SK-N-MC (cell line): ENCODE results near the gene SELENOH.
A peak's percentile ranks its signal among the peaks of the same experiment; 100 is the strongest.

Experiments
- DNase-seq: peaks from one replicate; pipeline ENCODE4 v3.0.0-alpha.2; 2011; ENCODE audit warnings: low read depth, low spot score
- H3K27ac ChIP-seq: fragments of 200-600 bp; sonication (generic); 2 replicates; pipeline ENCODE4 v1.5.1; 2016; ENCODE audit warnings: mixed run types
- H3K36me3 ChIP-seq: fragments of 200-600 bp; sonication (generic); 2 replicates; pipeline ENCODE4 v1.6.1; 2017; ENCODE audit warnings: antibody characterized with exemption, low read length, mixed read lengths; ENCODE audit not compliant: insufficient read depth
- H3K4me3 ChIP-seq: fragments of 200-600 bp; sonication (generic); 2 replicates; pipeline ENCODE4 v1.5.1; 2016
- H3K9ac ChIP-seq: fragments of 200-600 bp; sonication (generic); 2 replicates; pipeline ENCODE4 v1.8.0; 2017; ENCODE audit warnings: mixed run types, mixed read lengths; ENCODE audit not compliant: insufficient read length
- H3K9me3 ChIP-seq: fragments of 200-600 bp; sonication (generic); 2 replicates; pipeline ENCODE4 v1.6.1; 2017; ENCODE audit warnings: low read depth, mild to moderate bottlenecking, antibody characterized with exemption, low read length, moderate library complexity, mixed read lengths
- EZH2 ChIP-seq: fragments of 200-600 bp; sonication (generic); IDR thresholded peaks from one replicate; pipeline ENCODE4 v1.6.1; 2017; ENCODE audit warnings: antibody characterized with exemption
- FOXP2 ChIP-seq: optimal IDR thresholded peaks from 2 replicates; pipeline ENCODE3; 2011; ENCODE audit warnings: mild to moderate bottlenecking, moderate library complexity; ENCODE audit not compliant: insufficient read depth; ENCODE audit errors: extremely low read length, control extremely low read depth
- POLR2AphosphoS5 ChIP-seq: IDR thresholded peaks from 2 replicates; pipeline ENCODE4 v1.6.1; 2012; ENCODE audit warnings: mild to moderate bottlenecking, low read depth, low read length, borderline replicate concordance

SELENOH gene

DNA sequence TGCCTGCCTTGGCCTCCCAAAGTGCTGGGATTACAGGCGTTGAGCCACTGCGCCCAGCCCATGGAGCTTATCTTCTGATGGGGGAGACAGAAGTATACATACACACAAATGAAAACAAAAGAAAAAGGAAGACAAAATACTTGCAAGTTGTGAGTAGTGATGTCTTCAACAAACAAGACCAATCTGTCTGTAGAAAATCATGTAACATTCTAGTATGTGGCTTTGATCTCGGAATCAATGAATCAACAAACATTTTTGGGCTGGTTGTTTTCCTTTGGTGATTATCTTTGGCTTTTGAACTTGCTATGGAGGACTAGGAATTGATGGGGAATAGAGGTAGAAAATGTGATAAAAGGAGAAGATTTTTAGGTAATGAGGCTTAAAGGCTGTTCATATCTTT, 16.9 kb downstream of the SELENOH start:
- Histone ChIP-seq H3K27ac (no peak overlapping the region), H3K9ac (no peak overlapping the region), H3K36me3 (no peaks in the 10 kb centered on the region), H3K9me3 (no peaks in the 10 kb centered on the region), H3K4me3 (no peak overlapping the region)
- TF ChIP-seq POLR2AphosphoS5, result no peak
- TF ChIP-seq EZH2, result no peak
- TF ChIP-seq FOXP2, result no peak
- DNase-seq, result no peak

DNA sequence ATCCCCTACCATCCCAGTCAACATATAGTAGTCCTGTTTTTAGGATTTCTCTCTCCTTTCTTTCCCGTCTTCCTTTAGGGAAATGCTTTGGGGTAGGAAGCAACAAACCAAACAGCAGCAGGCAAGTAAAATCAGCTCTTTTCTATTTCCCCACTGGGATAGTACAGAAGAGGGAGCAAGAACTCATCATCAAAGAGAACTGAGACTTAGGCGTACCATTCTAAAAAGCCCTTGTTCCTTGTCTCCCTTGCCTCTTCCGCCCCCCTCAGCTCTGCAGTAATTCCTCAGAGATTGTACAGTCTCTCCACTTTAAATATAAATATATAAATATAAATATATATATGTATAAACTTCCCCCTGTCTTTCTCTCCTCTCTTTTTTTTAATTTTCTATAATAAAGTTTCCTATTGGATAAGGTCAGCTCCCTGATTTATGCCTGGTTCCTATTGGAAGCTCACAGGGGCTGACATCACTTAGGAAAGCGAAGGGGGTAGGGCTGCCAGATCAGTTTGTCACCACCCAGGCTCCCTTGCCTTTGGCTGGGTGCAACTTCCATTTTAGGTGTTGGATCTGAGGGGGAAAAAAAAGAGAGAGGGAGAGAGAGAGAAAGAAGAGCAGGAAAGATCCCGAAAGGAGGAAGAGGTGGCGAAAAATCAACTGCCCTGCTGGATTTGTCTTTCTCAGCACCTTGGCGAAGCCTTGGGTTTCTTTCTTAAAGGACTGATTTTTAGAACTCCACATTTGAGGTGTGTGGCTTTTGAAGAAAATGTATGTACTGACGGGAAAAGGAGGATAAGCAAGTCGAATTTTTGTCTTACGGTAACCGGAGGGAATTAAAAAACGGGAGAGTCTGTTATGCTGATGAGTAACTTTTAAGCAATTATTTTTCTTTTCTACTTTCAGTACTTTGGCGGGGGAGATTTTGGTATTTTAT, 20.3 kb downstream of the SELENOH start, which contains the start of gene CTNND1:
TSS of gene CTNND1 (plus strand) at position 502 of the 934 bp plus-strand sequence. CDS start 29,677 bp downstream, outside the sequence.
- DNase-seq, result peak; percentile 93
- no peaks in the 10 kb centered on the region for H3K9me3 ChIP-seq
- H3K4me3 ChIP-seq, result peak within 1 kb of the TSS; percentile 95
- no peak for TF ChIP-seq FOXP2
- TF ChIP-seq POLR2AphosphoS5, result peak; percentile 93
- peak within 1 kb of the TSS; percentile 96 for H3K27ac ChIP-seq
- peak within 1 kb of the TSS; percentile 99 for H3K9ac ChIP-seq
- H3K36me3 ChIP-seq, result peaks cover 3% of the 10 kb centered on the region; the same call in 1 of the 2 replicates

DNA sequence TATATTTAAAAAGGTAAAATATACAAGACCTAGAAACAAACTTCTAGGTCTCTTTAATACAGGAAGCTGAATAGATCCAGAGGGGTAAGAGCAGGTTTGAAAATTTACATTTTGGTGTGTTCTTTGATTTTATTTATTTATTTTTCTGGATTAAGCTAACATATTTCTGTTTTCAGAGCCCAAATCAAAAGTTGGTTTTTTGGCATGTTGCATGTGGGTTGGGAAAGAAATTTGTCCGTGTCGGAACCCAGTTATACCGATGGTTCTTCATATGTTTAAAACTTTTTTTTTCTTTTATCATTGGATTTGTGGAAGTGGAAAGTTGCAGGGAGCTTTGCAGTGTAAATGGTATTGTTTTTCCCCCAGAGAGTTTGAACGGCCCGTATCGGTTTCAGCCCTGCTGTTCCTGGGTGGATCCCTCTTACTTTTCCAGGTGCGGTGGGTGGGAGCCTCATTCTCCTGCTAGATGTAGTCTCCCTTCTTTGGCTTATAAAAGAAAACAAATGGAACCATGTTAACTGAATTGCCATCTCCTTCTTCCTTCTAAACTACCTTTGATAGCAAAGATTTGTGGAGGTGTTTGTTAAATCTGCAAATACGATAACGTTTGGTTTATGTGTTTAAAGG, 21.1 kb downstream of the SELENOH start:
- H3K27ac ChIP-seq, result peak overlapping the region; percentile 96
- peak overlapping the region; percentile 95 for H3K4me3 ChIP-seq
- H3K36me3 ChIP-seq, result peaks cover 11% of the 10 kb centered on the region; the same call in 1 of the 2 replicates
- H3K9me3 ChIP-seq, result no peaks in the 10 kb centered on the region
- DNase-seq, result no peak
- peak overlapping the region; percentile 99 for H3K9ac ChIP-seq
- no peak for TF ChIP-seq FOXP2
- TF ChIP-seq EZH2, result no peak
- no peak for TF ChIP-seq POLR2AphosphoS5

DNA sequence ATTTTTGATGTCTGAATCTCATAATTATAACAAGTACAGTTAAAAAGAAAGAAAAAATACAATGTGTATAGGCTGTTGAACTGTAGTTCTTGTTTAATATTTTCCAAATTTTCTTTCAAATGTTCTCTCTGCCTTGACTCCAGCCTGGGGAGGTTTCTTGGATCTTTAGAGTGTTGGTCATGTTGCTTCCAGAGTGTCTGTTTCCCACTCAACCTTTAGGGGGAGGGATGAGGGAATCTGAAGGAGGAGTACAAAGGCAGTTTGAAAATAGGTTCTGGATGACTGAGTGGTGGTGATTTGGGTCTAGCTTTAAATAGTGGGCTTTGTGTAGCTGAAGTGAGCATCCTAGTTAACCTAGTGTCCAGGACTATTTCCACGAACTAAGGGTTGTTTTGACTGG, 22.3 kb downstream of the SELENOH start:
- Histone ChIP-seq H3K36me3 (peaks cover 14% of the 10 kb centered on the region; the same call in 1 of the 2 replicates), H3K9ac (peak overlapping the region; percentile 99), H3K27ac (peak overlapping the region; percentile 40; the same call in 1 of the 2 replicates), H3K4me3 (peak overlapping the region; percentile 95), H3K9me3 (no peaks in the 10 kb centered on the region)
- DNase-seq, result no peak
- TF ChIP-seq EZH2, result no peak
- TF ChIP-seq POLR2AphosphoS5, result no peak
- no peak for TF ChIP-seq FOXP2

DNA sequence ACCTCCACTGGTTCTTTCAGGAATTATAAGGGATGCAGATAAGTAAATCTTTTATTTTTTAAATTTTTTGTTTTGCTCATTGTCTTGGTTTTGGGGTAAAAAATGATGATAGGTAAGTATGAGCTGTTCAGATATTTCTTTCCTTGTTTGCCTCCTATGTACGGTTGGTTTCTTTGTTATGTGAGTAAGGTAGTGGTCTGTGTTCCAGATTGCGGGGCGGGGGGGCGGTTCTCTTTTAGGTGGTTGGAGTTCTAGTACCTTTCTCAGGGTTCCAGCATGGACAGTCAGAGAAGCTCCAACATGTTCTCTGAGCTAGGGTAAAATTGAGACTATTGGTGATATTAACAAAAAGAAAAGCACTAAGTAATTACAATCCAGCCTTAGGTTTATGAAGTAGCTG, 22.7 kb downstream of the SELENOH start:
- DNase-seq, result no peak
- Histone ChIP-seq H3K9me3 (no peaks in the 10 kb centered on the region), H3K36me3 (peaks cover 14% of the 10 kb centered on the region; the same call in 1 of the 2 replicates), H3K9ac (peak overlapping the region; percentile 99), H3K4me3 (peak overlapping the region; percentile 95), H3K27ac (no peak overlapping the region)
- TF ChIP-seq POLR2AphosphoS5, result no peak
- TF ChIP-seq FOXP2, result no peak
- no peak for TF ChIP-seq EZH2

DNA sequence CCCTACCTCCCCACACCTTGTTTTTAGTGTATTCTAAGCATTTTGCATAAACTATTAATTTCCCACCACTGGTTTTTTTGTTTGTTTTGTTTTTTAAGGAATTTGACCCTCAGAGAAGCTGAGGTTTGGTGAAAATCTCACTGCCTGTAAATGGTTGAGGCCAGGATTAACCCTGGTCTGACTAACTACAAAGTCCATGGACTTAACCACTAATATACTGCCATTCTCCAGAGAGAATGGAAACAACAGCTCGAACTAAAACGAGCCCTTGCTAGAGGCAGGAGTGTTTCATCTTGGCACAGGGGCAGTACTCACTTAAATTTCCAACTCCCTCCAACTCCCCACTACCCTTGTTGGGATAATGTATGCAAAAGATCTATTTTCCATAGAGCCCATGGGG, 23.3 kb downstream of the SELENOH start:
- H3K9ac ChIP-seq, result peak overlapping the region; percentile 99
- peak overlapping the region; percentile 95 for H3K4me3 ChIP-seq
- DNase-seq, result no peak
- no peak overlapping the region for H3K27ac ChIP-seq
- H3K9me3 ChIP-seq, result no peaks in the 10 kb centered on the region
- TF ChIP-seq FOXP2 (no peak), POLR2AphosphoS5 (no peak), EZH2 (no peak)
- peaks cover 14% of the 10 kb centered on the region for H3K36me3 ChIP-seq

DNA sequence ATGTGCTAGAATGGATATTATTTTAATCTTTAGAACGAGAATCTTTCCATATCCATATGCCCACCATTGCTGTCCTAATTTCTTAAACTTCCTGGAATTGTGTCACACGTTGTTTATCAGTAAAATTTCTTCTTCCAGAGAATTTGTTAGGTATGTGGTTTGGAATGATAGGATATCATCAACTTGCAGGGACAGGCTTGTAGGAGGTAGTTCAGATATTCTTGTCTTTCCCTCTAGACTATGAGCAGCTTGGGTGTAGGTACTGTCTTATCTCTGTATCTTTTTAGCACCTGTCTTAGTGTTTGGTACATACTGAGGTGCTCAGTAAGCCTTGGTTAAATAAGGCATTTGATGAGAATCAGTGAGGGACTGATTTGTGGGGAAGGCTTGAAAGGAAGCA, 23.7 kb downstream of the SELENOH start:
- no peak for TF ChIP-seq EZH2
- TF ChIP-seq POLR2AphosphoS5, result no peak
- TF ChIP-seq FOXP2, result no peak
- Histone ChIP-seq H3K27ac (no peak overlapping the region), H3K36me3 (peaks cover 14% of the 10 kb centered on the region), H3K4me3 (peak overlapping the region; percentile 95), H3K9ac (no peak overlapping the region), H3K9me3 (no peaks in the 10 kb centered on the region)
- no peak for DNase-seq

DNA sequence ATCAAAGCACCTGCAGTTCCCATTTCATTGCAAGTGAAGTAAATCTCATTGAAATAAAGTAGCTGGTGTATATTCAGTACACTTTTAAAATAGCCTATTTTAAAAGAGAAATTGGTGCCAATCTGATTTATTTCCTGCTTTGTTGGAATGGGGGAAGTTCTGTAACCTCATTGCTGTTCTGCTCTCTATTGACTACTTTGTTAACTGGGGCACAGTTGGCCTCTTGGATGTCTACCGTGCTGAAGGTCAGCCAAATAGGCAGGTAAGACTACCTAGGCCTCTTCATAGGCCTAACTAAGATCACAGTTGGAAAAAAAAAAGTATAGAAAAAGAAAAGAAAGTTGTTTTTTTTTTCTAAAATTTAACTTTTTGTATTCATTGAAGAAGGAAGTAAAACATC, 29.5 kb downstream of the SELENOH start:
- DNase-seq, result no peak
- peaks cover 14% of the 10 kb centered on the region for H3K36me3 ChIP-seq
- H3K4me3 ChIP-seq, result no peak overlapping the region
- TF ChIP-seq FOXP2 (no peak), POLR2AphosphoS5 (no peak), EZH2 (no peak)
- no peaks in the 10 kb centered on the region for H3K9me3 ChIP-seq
- no peak overlapping the region for H3K27ac ChIP-seq
- H3K9ac ChIP-seq, result no peak overlapping the region
